ENCODE measurements around the gene IGSF5.

IGSF5 gene

DNA sequence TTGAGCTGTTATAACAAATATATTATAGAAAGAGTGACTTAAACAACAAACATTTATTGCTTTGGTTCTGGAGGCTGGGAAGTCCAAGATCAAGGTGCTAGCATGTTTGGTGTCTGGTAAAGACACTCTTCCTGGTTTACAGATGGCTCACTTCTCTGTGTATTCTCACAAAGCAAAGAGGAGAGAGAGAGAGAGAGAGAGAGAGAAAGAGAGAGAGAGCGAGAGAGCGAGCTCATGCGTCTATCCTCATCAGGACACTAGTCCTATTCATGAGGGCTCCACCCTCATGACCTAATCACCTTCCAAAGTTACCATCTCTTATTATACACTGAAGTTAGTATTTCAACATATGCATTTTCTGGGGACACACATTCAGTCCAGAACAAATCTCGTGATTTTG is 89.6 kb downstream of the IGSF5 start:
- DNase-seq, result no peak

GRCh38 chr21:39837861-39838359 is 92.9 kb downstream of the IGSF5 start:
- no peak for DNase-seq

GRCh38 chr21:39840373-39841097 is 95.6 kb downstream of the IGSF5 start:
- DNase-seq, result no peak

DNA sequence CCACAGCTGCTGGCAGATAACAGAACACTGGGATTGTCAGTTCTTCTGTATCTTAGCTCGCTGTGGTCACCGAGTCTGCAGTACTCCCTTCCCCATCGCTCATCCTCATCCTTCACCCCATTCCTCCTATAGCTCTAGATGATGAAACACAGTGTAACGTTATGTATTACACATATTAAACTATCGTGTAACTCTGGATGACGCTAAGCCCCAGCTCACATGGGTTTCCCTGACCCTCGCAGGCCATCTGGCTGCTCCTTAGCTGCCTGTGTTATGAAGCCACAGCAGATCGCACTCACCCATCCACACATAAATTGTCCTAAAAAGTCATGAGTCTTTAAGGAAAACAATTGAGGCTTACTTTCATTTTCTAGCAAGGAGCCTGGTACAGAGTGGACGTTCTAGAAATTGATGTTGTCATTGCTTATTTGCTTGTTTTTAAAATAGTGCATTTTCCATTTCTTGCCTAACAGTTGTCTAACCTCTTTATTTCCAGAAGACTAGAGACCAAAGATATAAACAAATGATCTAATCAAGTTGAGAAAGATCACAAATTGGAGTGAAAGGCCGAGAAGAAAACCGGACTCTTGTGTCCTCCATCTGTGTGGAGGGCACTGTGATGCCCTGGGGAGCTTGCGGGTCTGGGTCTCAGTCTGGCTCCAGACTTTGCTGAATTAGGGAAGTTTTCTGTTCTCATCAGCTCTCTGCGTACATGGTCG is 97.9 kb downstream of the IGSF5 start:
- no peak for DNase-seq

GRCh38 chr21:39843483-39843882 is 98.5 kb downstream of the IGSF5 start:
- DNase-seq, result no peak

DNA sequence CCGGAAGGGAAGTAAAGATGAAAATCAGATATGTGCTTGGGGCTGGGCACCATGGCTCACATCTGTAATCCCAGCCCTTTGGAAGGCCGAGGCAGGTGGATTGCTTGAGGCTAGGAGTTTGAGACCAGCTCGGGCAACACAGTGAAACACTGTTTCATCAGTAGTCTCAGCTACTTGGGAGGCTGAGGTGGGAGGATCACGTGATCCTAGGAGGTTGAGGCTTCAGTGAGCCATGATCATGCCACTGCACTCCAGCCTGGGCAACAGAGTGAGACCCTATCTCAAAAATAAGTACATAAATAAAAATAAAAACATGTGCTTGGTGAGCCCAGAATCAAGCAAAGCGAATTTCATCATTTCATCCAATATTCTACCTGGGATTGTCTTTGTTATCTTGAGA is 98.9 kb downstream of the IGSF5 start:
- DNase-seq, result no peak

GRCh38 chr21:39845571-39846130 is 100.7 kb downstream of the IGSF5 start:
- no peak for DNase-seq

GRCh38 chr21:39847877-39848276 is 102.9 kb downstream of the IGSF5 start:
- DNase-seq, result no peak

GRCh38 chr21:39849014-39849655 is 104.2 kb downstream of the IGSF5 start:
- no peak for DNase-seq

GRCh38 chr21:39850333-39850732 is 105.3 kb downstream of the IGSF5 start:
- no peak for DNase-seq

DNA sequence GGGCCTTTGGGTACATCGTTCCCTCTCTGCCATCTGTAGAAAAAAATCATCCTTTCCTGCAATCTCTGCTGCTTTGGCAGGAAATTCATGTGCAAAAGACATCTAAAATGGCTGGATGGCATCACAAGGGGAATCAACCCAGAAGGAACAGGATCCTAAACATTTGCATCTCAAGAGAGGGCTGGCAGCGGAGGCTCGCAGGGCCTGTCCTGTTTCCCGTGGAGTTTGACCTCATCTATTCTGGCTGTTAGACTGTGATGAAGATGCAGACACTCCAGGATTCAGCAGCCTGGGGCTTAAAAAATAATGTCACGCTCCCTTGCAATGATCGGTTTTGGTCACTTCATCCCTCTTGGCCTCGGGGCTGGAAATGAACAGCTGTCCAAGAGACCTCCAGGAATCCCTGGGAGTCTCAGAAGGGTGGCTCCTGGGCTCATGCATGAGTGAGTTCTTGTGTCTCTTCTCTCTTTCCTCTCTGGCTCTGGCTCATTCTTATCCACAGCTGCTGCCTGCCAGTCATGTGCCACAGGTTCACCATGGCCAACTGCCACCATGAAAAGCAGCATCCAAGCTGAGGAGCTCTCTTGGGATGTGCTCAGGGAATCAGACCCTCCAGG is 106.1 kb downstream of the IGSF5 start:
- DNase-seq, result no peak
